ENCODE results near the gene ILF2.

Gene ILF2

DNA sequence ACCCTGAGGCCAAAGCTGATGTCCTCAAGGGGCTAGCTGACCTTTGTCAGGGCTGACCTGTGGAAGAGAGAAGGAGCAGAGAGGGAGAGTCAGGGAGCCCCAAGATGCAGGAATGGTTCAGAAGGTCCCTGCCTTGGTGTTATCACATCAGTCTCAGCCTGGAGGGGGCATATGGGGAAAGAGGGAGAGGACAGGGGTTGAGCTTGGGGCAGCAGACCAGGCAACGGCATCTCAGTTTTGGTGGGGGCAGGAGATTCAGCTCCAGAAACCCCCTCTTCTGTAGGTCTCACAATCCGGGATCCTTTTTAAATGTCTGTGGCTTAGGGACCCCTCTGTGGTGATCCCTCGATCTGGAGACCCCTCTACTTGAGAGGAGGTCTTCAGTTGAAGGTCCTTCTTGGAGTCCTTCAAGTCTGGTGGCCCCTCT, 44.3 kb downstream of the ILF2 start:
- DNase-seq: no peak

DNA sequence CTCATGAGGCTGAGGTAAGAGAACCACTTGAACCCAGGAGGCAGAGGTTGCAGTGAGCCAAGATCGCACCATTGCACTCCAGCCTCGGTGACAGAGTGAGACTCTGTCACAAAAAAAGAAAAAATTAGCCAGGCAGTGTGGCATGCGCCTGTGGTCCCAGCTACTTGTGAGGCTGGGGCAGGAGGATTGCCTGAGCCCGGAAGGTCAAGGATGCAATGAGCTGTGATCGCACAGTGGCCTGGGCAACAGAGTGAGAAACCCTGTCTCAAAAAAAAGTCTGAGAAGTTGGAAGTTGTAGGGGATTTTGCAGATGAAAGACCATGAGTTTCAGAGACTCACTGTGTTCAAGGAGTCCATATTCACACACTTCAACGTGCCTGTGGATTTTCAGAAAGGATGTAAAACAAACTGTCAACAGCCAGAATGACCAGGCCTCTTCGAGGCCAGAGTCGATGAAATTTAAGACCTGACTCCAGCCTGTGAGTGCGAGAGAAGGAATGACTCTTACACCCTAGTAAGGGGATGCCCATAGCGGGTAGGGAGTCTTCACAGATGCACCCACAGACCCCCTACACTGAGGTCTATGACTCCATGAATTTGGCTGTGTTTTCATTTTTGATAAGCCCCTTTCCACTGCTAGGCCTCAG, 45.7 kb downstream of the ILF2 start:
- DNase-seq: no peak

DNA sequence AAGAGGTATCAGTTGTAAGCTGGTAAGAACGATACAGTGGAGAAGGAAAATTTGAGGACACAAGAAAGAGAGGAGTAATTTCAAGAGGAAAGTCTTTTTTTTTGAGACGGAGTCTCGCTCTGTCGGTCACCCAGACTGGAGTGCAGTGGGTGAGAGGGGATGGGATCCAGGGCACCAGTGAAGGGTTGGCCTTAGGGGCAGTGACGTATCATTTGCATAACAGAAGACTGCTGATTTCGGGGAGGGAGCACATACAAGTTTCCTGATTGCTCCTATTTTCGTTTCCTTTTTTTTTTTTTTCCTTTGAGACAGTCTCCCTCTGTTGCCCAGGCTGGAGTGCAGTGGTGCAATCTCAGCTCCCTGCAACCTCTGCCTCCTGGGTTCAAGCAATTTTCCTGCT, 47.7 kb downstream of the ILF2 start:
- DNase-seq: no peak

DNA sequence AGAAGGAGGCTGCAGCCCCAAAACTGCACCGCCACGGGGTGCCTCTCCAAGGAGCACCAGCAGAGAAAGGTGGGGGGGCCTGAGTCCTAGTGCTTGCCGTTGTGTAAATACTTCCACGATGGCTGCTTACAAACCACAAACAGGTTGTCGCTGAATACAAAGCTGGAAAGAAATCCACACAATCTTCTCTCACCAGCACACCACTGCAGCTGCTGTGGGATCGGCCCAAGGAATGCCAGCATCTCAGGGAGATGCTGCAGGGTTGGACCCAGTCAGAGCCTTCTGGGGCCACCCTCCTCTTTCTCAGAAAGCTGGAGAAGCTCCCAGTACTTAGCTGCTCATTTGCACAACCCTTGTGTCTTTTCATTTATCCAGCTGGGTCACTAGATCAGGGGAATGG, 51.6 kb downstream of the ILF2 start:
- DNase-seq: no peak

DNA sequence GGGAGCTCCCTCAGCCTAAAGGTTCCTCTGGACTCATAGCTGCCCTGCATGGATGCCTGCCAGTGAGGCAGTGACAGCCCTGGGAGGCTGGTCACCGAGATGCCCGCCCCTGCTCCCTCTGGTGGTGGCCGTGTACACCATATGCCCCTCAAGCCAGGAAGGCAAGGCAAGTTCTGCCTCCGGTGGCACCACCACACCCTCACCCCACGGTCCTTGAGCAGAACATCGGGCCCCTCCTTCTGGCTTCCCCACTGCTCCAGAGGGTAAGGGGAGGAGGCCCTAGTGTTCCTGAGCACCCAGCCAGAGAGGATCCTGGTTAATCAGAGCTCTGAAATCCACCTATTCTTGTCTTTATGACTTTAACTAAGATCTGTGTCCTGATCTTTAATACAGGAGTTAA, 53.1 kb downstream of the ILF2 start:
- DNase-seq: peak; percentile 85

DNA sequence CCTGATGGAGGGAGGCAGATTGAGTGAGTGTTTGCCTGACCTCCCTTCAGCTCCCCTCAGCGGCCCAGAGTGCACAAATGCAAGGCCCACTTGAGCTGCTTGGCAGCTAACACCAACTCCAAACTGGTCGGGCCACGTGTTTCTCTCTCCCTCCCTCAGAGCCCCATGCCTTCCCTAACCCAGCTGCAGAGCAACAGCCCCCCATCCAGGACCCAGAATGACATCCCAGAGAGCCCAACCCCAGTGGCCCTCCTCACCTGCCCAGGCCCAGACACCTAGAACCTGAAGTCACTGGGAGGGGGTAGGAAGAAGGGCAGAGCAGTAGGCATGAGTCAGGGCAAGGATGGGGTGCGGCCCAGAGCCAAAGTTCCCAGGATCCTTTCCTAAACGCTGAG, 53.9 kb downstream of the ILF2 start:
- DNase-seq: no peak

DNA sequence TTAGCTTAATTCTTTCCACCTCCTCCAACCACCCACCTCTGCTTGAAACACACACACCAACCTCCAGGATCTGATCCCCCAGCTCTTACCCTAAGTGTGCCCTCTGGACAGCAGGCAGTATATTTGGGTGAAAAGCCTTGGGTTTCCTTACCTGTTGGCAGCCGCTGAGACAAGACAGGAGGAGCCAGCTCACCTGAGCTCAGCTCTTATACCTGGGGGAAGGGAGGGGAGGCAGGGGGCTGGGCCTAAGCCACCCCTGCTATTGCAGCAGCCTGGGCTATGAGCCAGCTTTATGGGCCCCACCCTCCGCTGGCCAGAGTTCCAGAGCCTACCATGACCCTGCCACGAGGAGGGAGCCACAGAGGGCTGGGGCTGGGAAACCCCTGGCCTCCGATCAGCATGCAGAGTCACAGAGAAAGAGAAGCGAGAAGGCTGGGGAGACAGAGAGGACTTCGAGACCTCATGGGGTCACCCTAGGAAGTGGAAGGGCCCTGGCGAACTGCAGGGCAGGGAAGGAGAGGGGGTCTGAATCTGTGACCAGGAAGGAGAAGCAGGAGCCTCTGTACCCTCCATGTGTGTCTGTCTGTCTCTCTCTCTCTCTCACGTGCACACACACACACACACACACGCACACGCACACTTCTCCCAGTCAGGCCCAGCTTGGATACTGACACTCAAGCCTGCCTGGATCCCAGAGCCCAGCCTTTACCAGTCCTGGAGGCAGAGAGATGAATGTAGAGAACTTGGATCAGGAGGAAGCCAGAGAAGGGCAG, 54.5 kb downstream of the ILF2 start, which contains the start of gene S100A14:
Gene S100A14, minus strand, starts transcription at position 182 of the 773 bp plus-strand sequence. CDS start 467 bp downstream, outside the sequence.
- no peak for DNase-seq

DNA sequence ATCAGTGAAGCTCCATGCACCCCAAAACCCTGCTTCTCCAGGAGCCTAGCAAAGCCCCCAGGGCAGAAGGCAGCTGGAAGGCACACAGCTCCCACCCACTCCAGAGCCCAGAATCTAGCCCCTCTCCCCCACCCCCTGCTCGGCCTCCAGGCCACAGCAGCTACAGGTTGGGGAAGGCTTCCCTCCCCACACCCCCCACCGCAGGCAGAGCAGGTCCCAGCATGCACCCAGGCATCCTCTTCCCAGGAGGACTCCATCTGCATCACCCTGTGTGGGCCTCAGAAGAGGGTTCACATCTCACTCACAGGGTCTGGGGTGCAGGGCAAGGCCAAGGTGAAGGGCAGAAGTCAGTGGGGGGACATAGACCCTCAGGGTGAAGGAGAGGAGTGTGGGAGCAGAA, 55.4 kb downstream of the ILF2 start:
- DNase-seq: no peak

DNA sequence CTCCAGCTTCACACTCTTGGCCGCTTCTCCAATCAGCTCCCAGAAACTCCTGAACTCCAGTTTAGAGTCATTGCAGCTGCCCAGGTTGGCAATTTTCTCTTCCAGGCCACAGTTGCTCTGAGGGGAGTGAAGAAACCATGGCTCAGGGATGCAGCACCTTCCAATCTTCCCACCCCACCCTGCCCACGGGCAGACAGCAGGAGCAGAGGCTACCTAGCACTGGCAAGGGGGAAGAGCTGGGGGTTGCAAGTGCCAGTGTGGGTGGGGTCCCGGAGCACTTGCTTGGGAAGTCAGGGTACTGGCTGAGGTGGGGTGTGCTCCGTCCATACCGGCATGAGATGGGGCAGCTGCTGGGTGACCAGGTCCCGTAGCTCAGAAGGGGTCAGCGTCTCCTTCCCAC, 55.9 kb downstream of the ILF2 start:
- DNase-seq: no peak

DNA sequence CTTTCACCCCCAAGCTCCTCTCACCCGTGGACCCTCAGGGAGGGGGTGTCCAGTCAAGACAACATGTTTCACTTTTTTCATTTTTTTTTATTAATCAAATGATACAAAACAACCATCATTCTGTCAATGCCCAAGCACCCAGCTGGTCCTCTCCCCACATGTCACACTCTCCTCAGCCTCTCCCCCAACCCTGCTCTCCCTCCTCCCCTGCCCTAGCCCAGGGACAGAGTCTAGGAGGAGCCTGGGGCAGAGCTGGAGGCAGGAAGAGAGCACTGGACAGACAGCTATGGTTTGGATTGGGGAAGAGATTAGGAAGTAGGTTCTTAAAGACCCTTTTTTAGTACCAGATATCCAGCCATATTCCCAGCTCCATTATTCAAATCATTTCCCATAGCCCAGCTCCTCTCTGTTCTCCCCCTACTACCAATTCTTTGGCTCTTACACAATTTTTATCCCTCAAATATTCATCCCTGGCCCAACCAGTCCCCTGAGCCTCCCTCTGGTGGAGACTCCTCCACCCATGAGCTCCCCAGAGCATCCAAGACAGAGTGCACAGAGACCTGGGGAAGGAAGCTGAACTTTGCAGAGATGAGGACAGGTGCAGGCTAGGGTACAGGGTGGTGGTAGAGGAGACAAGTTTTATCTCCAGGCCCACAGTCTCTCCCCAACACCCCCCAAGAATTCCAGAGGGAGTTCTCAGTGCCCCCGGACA, 56.4 kb downstream of the ILF2 start:
- DNase-seq: no peak

DNA sequence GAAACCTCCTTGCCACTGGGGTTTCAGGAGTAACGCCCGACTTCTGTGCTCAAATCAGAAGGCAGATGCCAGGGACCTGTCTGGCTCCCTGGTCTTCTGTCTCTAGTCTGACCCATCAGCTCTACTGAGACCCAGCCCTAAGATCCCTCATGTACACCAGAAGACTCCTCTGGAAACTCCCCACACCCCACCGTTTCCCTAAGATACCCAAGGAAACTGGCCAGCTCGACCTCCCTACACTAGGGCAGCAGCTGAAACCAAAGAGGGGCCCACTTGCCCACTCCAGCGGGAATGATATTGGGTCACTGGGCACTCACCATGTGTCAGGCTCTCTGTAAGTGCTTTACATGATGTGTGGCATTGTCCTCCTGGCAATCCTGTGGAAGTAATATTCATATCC, 57.4 kb downstream of the ILF2 start:
- no peak for DNase-seq

DNA sequence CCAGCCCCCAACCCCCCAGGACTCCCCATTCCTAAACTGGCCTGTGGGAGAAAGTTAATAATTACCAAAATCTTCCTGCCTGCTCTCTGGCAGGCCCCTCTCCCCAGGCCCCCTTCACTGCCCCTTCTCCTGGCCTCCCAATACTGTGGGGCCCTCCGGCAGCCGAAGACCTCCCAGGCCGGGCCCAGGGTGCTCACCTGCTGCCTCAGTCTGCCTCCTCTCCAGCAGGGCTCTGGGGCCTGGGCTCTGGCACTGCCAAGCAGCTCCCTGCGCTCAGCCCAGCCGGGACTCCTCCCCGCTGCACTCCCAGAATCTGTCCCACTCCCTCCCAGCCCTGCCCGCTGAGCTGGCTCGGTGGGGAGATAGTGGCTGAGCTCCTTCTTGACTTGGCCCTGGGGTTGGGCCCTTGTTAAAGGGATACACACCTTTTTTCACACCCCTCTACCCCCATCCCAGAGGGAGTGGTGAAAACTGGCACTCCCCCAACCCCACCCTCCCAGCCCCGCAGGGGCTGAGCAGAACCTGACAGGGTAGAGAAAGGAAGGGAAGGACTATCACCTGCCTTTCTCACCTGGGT, 58.0 kb downstream of the ILF2 start, which contains the start of gene S100A16:
Gene S100A16, minus strand, starts transcription at position 383 of the 577 bp plus-strand sequence. CDS start 4,986 bp downstream, outside the sequence.
- DNase-seq: no peak

DNA sequence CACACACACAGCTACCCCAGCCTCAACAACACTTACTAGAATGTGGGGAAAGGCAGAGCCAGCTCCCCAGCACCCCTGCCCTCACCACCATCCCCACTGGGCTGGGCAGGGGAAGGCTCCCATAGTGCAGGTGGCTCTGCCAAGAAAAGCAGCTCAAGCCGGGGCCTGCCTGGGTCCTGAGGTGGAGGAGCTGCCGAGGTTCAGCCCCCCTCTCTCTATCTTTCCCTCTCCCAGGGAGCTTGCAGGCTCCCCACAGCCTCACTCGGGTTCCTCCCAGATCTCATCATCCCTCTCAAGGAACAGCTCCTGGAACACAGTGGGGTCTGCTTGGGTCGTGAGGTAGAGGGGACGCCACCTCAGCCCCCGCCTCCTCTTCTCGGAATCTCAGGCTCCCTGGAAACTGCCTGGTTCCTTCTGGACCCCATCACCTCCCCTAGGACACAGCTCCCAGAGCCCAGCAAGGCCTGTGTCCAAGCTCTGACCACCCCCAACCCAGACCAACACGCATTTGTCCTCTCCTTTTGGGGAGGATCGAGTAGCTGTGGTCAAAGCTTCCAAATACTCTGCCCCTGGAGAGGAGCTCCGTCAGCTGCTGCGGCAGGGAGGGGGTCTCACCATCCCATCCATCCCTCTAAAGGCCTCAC, 58.6 kb downstream of the ILF2 start:
- DNase-seq: no peak
